ENCODE data around the gene GPR137. TPM values are rescaled to one million over a fixed set of nuclear protein-coding genes. Genes with fewer than 3 reads are reported as not detected.
A peak's percentile ranks its signal among the peaks of the same experiment; 100 is the strongest.

GPR137 gene
- total and polyA plus RNA-seq, 10 of the 15 experiments (the other 5 are each of a cell fraction or from before 2014, with no cell fraction given): 0.37 to 29.2 (median 13.8) TPM

GRCh38 chr11:64317961-64318765 lies 32.5 kb downstream of the GPR137 start, which contains the start of gene PRDX5 (continued):
- TF ChIP-seq POU2F2 (IDR thresholded peaks at IDR 0.05; ENCODE audit: borderline replicate concordance, low read depth, low read length) (no peak), PAX5 (IDR thresholded peaks at IDR 0.05; ENCODE audit: borderline replicate concordance, low read depth, low read length) (peak; percentile 16; the same call in 1 of the 2 replicates), GATAD2B (conservative IDR thresholded peaks at IDR 0.05; ENCODE audit: low read depth) (peak; percentile 77), KDM1A (IDR thresholded peaks at IDR 0.05; ENCODE audit: borderline replicate concordance) (no peak), BRCA1 (IDR thresholded peaks at IDR 0.05; ENCODE audit: low read depth, low read length) (no peak), NR2F1 (conservative IDR thresholded peaks at IDR 0.05) (no peak), CHD2 (IDR thresholded peaks at IDR 0.05; ENCODE audit: borderline replicate concordance, low read depth, low read length) (0 out of 2 replicates have a peak, but pooled peaks have one; percentile 18), EGR1 (IDR thresholded peaks at IDR 0.05; ENCODE audit: borderline replicate concordance in 1 of 2, low read depth in 2 of 2, low read length in 2 of 2) (no peak), TAF1 (IDR thresholded peaks at IDR 0.05; ENCODE audit: borderline replicate concordance, low read depth, low read length) (peak; percentile 36; the same call in 1 of the 2 replicates), ZBTB11 (CRISPR knock-in tag; IDR thresholded peaks at IDR 0.05) (no peak), CEBPB (IDR thresholded peaks at IDR 0.05; ENCODE audit: borderline replicate concordance in 1 of 2, low read depth in 2 of 2, low read length in 2 of 2) (no peak), ATF7 (IDR thresholded peaks at IDR 0.05; ENCODE audit: low read depth) (peak; percentile 49), ZBTB33 (IDR thresholded peaks at IDR 0.05) (no peak), NFXL1 (IDR thresholded peaks at IDR 0.05; ENCODE audit: borderline replicate concordance) (no peak), SREBF2 (IDR thresholded peaks at IDR 0.05; ENCODE audit: low read length) (no peak), SMC3 (IDR thresholded peaks at IDR 0.05; ENCODE audit: borderline replicate concordance, low read length) (peak; percentile 47), TCF12 (IDR thresholded peaks at IDR 0.05; ENCODE audit: low read depth, low read length) (0 out of 2 replicates have a peak, but pooled peaks have one; percentile 37)
- TF ChIP-seq, protein P1, sequence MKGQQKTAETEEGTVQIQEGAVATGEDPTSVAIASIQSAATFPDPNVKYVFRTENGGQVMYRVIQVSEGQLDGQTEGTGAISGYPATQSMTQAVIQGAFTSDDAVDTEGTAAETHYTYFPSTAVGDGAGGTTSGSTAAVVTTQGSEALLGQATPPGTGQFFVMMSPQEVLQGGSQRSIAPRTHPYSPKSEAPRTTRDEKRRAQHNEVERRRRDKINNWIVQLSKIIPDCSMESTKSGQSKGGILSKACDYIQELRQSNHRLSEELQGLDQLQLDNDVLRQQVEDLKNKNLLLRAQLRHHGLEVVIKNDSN (IDR thresholded peaks at IDR 0.05; ENCODE audit: borderline replicate concordance, extremely low read length, insufficient read depth, low read depth, low read length): no peak
- TF ChIP-seq, protein P2, sequence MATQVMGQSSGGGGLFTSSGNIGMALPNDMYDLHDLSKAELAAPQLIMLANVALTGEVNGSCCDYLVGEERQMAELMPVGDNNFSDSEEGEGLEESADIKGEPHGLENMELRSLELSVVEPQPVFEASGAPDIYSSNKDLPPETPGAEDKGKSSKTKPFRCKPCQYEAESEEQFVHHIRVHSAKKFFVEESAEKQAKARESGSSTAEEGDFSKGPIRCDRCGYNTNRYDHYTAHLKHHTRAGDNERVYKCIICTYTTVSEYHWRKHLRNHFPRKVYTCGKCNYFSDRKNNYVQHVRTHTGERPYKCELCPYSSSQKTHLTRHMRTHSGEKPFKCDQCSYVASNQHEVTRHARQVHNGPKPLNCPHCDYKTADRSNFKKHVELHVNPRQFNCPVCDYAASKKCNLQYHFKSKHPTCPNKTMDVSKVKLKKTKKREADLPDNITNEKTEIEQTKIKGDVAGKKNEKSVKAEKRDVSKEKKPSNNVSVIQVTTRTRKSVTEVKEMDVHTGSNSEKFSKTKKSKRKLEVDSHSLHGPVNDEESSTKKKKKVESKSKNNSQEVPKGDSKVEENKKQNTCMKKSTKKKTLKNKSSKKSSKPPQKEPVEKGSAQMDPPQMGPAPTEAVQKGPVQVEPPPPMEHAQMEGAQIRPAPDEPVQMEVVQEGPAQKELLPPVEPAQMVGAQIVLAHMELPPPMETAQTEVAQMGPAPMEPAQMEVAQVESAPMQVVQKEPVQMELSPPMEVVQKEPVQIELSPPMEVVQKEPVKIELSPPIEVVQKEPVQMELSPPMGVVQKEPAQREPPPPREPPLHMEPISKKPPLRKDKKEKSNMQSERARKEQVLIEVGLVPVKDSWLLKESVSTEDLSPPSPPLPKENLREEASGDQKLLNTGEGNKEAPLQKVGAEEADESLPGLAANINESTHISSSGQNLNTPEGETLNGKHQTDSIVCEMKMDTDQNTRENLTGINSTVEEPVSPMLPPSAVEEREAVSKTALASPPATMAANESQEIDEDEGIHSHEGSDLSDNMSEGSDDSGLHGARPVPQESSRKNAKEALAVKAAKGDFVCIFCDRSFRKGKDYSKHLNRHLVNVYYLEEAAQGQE (IDR thresholded peaks at IDR 0.05; ENCODE audit: low read depth, low read length): no peak
